NT2/D1 (cell line): ENCODE results near the gene TRABD2A.

Source experiments
- DNase-seq: peaks from one replicate; pipeline ENCODE4 v3.0.0-alpha.2; 2011; ENCODE audit warnings: low read depth, low spot score
- H3K27me3 ChIP-seq: 2 replicates; pipeline ENCODE4 v1.6.0; 2011; ENCODE audit warnings: mild to moderate bottlenecking; ENCODE audit not compliant: insufficient read length, insufficient read depth
- H3K36me3 ChIP-seq: 2 replicates; pipeline ENCODE4 v1.6.1; 2011; ENCODE audit warnings: mild to moderate bottlenecking, low read length, mixed read lengths; ENCODE audit not compliant: insufficient read depth, insufficient read length
- H3K4me1 ChIP-seq: 2 replicates; pipeline ENCODE4 v1.5.1; 2011; ENCODE audit not compliant: insufficient read depth, insufficient read length
- H3K4me3 ChIP-seq: 2 replicates; pipeline ENCODE4 v1.5.1; 2011; ENCODE audit warnings: low read depth; ENCODE audit not compliant: insufficient read length
- H3K9ac ChIP-seq: 2 replicates; pipeline ENCODE4 v1.6.0; 2011; ENCODE audit warnings: low read depth; ENCODE audit not compliant: insufficient read length
- H3K9me3 ChIP-seq: 2 replicates; pipeline ENCODE4 v1.5.1; 2011; ENCODE audit warnings: mild to moderate bottlenecking, low read length; ENCODE audit not compliant: insufficient read depth
- SUZ12 ChIP-seq: IDR thresholded peaks from 2 replicates; pipeline ENCODE4 v1.6.1; 2011; ENCODE audit not compliant: insufficient read length, insufficient read depth; ENCODE audit errors: extremely low read depth
- YY1 ChIP-seq: IDR thresholded peaks from 2 replicates; pipeline ENCODE4 v1.6.1; 2011; ENCODE audit not compliant: insufficient read length, insufficient read depth
- ZNF274 ChIP-seq: IDR thresholded peaks from 2 replicates; pipeline ENCODE4 v1.6.1; 2011; ENCODE audit warnings: mild to moderate bottlenecking, low read depth, low read length

The TRABD2A gene

GRCh38 chr2:84844141-84844540 lies 36.7 kb downstream of the TRABD2A start:
- Histone ChIP-seq H3K36me3 (no peaks in the 10 kb centered on the region), H3K9ac (no peak overlapping the region), H3K27me3 (no peaks in the 10 kb centered on the region), H3K4me3 (no peak overlapping the region), H3K9me3 (no peaks in the 10 kb centered on the region), H3K4me1 (no peaks in the 10 kb centered on the region)
- no peak for DNase-seq
- no peak for TF ChIP-seq SUZ12
- TF ChIP-seq ZNF274 = no peak
- no peak for TF ChIP-seq YY1

- no peaks in the 10 kb centered on the region for H3K4me1 ChIP-seq
- DNase-seq = no peak
- H3K9ac ChIP-seq = no peak overlapping the region
- no peaks in the 10 kb centered on the region for H3K36me3 ChIP-seq
- no peaks in the 10 kb centered on the region for H3K9me3 ChIP-seq
- TF ChIP-seq YY1 = no peak
- TF ChIP-seq SUZ12 = no peak
- TF ChIP-seq ZNF274 = no peak
- H3K27me3 ChIP-seq = no peaks in the 10 kb centered on the region
- H3K4me3 ChIP-seq = no peak overlapping the region
Observed at GRCh38 chr2:84841577-84841976, 39.3 kb downstream of the TRABD2A start.

- H3K9me3 ChIP-seq = no peaks in the 10 kb centered on the region
- H3K4me3 ChIP-seq = no peak overlapping the region
- H3K36me3 ChIP-seq = no peaks in the 10 kb centered on the region
- DNase-seq = no peak
- no peaks in the 10 kb centered on the region for H3K27me3 ChIP-seq
- no peak for TF ChIP-seq ZNF274
- TF ChIP-seq YY1 = no peak
- TF ChIP-seq SUZ12 = no peak
- no peak overlapping the region for H3K9ac ChIP-seq
- no peaks in the 10 kb centered on the region for H3K4me1 ChIP-seq
Observed at GRCh38 chr2:84840306-84840705, 40.6 kb downstream of the TRABD2A start.

- H3K4me3 ChIP-seq = no peak overlapping the region
- no peaks in the 10 kb centered on the region for H3K36me3 ChIP-seq
- H3K4me1 ChIP-seq = no peaks in the 10 kb centered on the region
- H3K9me3 ChIP-seq = no peaks in the 10 kb centered on the region
- H3K9ac ChIP-seq = no peak overlapping the region
- H3K27me3 ChIP-seq = no peaks in the 10 kb centered on the region
- DNase-seq = no peak
- TF ChIP-seq SUZ12 (no peak), YY1 (no peak), ZNF274 (no peak)
Observed at GRCh38 chr2:84839851-84840250, 41.0 kb downstream of the TRABD2A start.

GRCh38 chr2:84838434-84839145 lies 42.3 kb downstream of the TRABD2A start:
- H3K4me1 ChIP-seq = no peaks in the 10 kb centered on the region
- DNase-seq = no peak
- H3K9me3 ChIP-seq = no peaks in the 10 kb centered on the region
- no peak overlapping the region for H3K4me3 ChIP-seq
- no peaks in the 10 kb centered on the region for H3K27me3 ChIP-seq
- no peak overlapping the region for H3K9ac ChIP-seq
- no peak for TF ChIP-seq YY1
- no peak for TF ChIP-seq SUZ12
- TF ChIP-seq ZNF274 = no peak
- H3K36me3 ChIP-seq = no peaks in the 10 kb centered on the region

GRCh38 chr2:84836215-84836614 lies 44.7 kb downstream of the TRABD2A start:
- Histone ChIP-seq H3K9me3 (no peaks in the 10 kb centered on the region), H3K4me3 (no peak overlapping the region), H3K4me1 (no peaks in the 10 kb centered on the region), H3K9ac (no peak overlapping the region), H3K36me3 (no peaks in the 10 kb centered on the region), H3K27me3 (no peaks in the 10 kb centered on the region)
- no peak for TF ChIP-seq ZNF274
- TF ChIP-seq SUZ12 = no peak
- no peak for TF ChIP-seq YY1
- no peak for DNase-seq

GRCh38 chr2:84833481-84834150 lies 47.3 kb downstream of the TRABD2A start:
- Histone ChIP-seq H3K36me3 (no peaks in the 10 kb centered on the region), H3K27me3 (no peaks in the 10 kb centered on the region), H3K9ac (no peak overlapping the region), H3K4me1 (peaks cover 6% of the 10 kb centered on the region), H3K4me3 (no peak overlapping the region), H3K9me3 (no peaks in the 10 kb centered on the region)
- DNase-seq = no peak
- TF ChIP-seq SUZ12 = no peak
- no peak for TF ChIP-seq ZNF274
- TF ChIP-seq YY1 = no peak
